Measurements from ENCODE around the gene UTF1.
"Not testable (repeated sequence)": the region's sequence is repeated elsewhere in the genome, so short reads cannot be mapped to it uniquely, and the experiment has no call there.

UTF1 gene

DNA sequence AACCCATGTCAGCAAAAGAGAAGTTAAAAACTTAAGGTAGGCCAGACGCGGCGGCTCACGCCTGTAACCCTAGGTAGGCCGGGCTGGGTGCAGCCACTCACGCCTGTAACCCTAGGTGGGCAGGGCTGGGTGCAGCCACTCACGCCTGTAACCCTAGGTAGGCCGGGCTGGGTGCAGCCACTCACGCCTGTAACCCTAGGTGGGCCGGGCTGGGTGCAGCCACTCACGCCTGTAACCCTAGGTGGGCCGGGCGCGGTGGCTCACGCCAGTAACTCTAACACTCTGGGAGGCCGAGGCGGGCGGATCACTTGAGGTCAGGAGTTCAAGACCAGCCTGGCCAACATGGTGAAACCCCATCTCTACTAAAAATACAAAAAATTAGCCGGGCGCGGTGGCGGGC is 8.3 kb upstream of the UTF1 start:
- not testable (repeated sequence) for DNase-seq; ATAC-seq (replicated peaks); H3K9me3 Mint-ChIP-seq; H3K4me3 Mint-ChIP-seq; H3K27ac Mint-ChIP-seq; H3K36me3 Mint-ChIP-seq
- H3K27me3 Mint-ChIP-seq, result peaks cover 33 to 53% of the 10 kb centered on the region in 2 donors
- H3K4me1 Mint-ChIP-seq, result peaks cover 17 to 19% of the 10 kb centered on the region in 2 donors

DNA sequence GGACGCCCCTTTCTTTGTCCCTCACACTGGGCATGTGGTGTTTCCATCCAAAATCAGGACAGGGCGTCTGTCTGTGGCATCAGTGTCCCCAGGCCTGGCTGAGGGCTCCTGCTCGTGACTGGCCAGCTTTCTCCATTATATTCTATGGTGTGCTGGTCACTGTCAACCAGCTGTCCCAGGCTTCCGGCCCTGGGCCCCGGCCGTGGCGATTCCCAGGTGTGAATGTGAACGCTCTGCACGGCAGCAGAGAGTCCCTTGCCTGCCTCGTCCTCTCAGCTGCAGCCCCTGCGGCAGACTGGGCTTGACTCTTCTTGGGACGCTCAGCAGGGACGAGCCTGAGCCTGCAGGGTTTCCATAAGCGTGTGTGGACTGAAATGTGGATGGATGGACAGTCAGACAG is 5.9 kb upstream of the UTF1 start:
- Mint-ChIP-seq H3K36me3 (peaks cover 0 to 5% of the 10 kb centered on the region in 2 donors), H3K9me3 (no peaks in the 10 kb centered on the region), H3K27ac (no peak overlapping the region), H3K27me3 (peaks cover 46 to 71% of the 10 kb centered on the region in 2 donors), H3K4me1 (peaks cover 20% of the 10 kb centered on the region in 2 donors), H3K4me3 (no peak overlapping the region)
- DNase-seq (no peak), ATAC-seq (replicated peaks) (no peak)

GRCh38 chr10:133224756-133225372 is 5.2 kb upstream of the UTF1 start:
- Mint-ChIP-seq H3K9me3 (no peaks in the 10 kb centered on the region), H3K4me3 (no peak overlapping the region), H3K27me3 (peaks cover 52 to 73% of the 10 kb centered on the region in 2 donors), H3K27ac (no peak overlapping the region), H3K4me1 (peaks cover 23 to 27% of the 10 kb centered on the region in 2 donors), H3K36me3 (peaks cover 3 to 5% of the 10 kb centered on the region in 2 donors)
- no peak for ATAC-seq (replicated peaks)
- DNase-seq, result no peak

GRCh38 chr10:133225707-133226191 is 4.3 kb upstream of the UTF1 start:
- peaks cover 3 to 5% of the 10 kb centered on the region in 2 donors for H3K36me3 Mint-ChIP-seq
- H3K27ac Mint-ChIP-seq, result peak overlapping the region; percentile 47
- ATAC-seq (replicated peaks), result peak; percentile 66 to 67
- H3K9me3 Mint-ChIP-seq, result no peaks in the 10 kb centered on the region
- peaks cover 51 to 74% of the 10 kb centered on the region in 2 donors for H3K27me3 Mint-ChIP-seq
- peaks cover 24 to 27% of the 10 kb centered on the region in 2 donors for H3K4me1 Mint-ChIP-seq
- peak overlapping the region; percentile 51 to 59 for H3K4me3 Mint-ChIP-seq
- DNase-seq, result no peak

DNA sequence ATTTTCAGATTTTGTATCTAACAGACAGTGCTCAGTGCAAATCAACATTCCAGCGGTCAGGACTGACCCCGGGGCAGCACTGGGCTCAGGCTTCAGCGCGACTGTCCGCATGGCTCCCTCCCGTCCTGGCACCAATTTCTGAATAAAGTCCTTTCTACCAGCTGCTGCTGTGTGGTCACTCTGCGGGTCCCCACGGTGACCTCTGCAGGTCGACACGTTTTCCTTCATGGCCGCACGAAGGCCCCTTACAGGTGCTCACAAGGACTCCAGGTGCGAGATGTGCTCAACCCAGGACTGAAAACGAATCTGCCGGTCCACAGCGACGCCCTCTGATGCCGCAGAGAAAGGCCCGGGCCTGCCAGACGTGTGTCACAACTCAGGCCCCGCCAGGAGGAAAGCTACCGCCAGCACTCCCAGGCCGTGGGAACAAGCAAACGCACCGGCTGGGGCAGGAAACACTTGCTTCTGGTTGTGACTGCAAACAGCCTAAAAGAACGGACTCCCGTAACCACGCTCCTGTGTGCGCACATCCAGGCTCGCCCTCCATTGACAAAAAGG is 3.7 kb upstream of the UTF1 start:
- Mint-ChIP-seq H3K27ac (no peak overlapping the region), H3K4me3 (peak overlapping the region in 1 of 2 donors; percentile 59), H3K27me3 (peaks cover 48 to 73% of the 10 kb centered on the region in 2 donors), H3K9me3 (no peaks in the 10 kb centered on the region), H3K4me1 (peaks cover 24 to 30% of the 10 kb centered on the region in 2 donors), H3K36me3 (peaks cover 3% of the 10 kb centered on the region in 2 donors)
- ATAC-seq (replicated peaks) (peak; percentile 48 to 59), DNase-seq (no peak)

- ATAC-seq (replicated peaks) (no peak), DNase-seq (no peak)
- H3K9me3 Mint-ChIP-seq, result no peaks in the 10 kb centered on the region
- H3K27me3 Mint-ChIP-seq, result peaks cover 54 to 77% of the 10 kb centered on the region in 2 donors
- no peak overlapping the region for H3K4me3 Mint-ChIP-seq
- no peak overlapping the region for H3K27ac Mint-ChIP-seq
- H3K4me1 Mint-ChIP-seq, result peaks cover 26 to 36% of the 10 kb centered on the region in 2 donors
- H3K36me3 Mint-ChIP-seq, result peaks cover 3% of the 10 kb centered on the region in 2 donors
Measured at GRCh38 chr10:133227256-133227655, 2.8 kb upstream of the UTF1 start.

DNA sequence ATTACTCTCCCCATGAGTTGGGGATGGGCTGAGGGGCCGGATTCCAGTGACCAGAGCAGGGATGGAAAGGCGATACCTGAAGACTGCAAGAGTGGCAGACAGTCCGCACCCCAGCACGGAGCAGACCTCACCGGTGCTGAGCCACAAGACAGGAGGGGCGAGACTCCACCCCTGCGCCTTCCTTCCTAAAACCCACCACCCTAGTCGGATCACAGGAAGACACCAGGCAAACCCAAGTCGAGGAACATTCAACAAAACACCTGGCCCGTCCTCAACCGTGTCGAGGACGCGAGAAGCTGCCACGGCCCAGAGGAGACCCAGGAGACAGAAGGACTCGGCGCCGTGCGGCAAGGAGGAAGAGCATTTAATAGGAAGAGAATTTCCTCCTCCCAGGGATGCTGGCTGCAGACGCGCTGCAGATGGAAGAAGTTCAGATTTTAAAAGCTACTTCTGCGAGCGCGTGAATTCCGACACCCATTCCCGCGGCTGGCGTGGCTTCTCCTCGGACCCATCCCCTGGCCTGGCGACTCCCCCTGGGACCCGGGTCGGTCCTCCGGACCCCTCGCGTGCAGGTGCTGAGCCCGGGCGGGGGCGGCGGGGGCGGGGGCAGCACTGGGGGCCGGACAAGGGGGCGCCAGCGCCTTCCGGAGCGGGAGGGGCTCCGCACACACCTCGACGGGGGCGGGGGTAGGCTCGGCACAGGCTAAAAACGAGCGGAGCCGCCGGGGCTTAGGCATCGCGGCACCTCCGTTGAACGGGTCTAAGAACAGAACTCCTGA is 563 bp upstream of the UTF1 start:
- H3K27me3 Mint-ChIP-seq, result peaks cover 50 to 83% of the 10 kb centered on the region in 2 donors

DNA sequence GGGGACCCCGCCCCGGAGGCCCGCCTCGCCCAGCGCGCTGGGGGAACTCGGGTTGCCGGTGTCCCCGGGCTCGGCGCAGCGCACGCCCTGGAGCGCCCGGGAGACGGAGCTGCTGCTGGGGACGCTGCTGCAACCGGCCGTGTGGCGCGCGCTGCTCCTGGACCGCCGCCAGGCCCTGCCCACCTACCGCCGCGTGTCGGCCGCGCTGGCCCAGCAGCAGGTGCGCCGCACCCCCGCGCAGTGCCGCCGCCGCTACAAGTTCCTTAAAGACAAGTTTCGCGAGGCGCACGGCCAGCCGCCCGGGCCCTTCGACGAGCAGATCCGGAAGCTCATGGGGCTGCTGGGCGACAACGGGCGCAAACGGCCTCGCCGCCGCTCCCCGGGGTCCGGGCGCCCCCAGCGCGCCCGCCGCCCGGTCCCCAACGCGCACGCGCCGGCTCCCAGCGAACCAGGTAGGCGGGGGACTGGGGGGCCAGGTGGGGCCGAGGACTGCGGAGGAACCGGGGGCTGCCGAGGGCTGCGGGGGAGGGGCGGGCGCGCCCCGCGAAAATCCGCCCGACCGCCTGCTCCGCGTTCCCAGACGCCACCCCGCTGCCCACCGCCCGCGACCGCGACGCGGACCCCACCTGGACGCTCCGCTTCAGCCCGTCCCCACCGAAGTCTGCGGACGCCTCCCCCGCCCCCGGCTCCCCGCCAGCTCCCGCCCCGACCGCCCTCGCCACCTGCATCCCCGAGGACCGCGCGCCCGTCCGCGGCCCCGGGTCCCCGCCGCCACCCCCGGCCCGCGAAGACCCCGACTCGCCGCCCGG is 574 bp downstream of the UTF1 start:
- Mint-ChIP-seq H3K27ac (no peak overlapping the region), H3K4me1 (peaks cover 25 to 38% of the 10 kb centered on the region in 2 donors), H3K4me3 (peak overlapping the region; percentile 73 to 82), H3K36me3 (peaks cover 1 to 3% of the 10 kb centered on the region in 2 donors), H3K27me3 (peaks cover 49 to 81% of the 10 kb centered on the region in 2 donors), H3K9me3 (no peaks in the 10 kb centered on the region)
- DNase-seq (peak; percentile 43), ATAC-seq (replicated peaks) (peak; percentile 51 to 63)

More for the DNA sequence above, 563 bp upstream of the UTF1 start:
- no peak for DNase-seq
- peaks cover 1 to 3% of the 10 kb centered on the region in 2 donors for H3K36me3 Mint-ChIP-seq
- no peak for ATAC-seq (replicated peaks)
- H3K4me1 Mint-ChIP-seq, result peaks cover 26 to 36% of the 10 kb centered on the region in 2 donors
- no peaks in the 10 kb centered on the region for H3K9me3 Mint-ChIP-seq
- peak overlapping the region; percentile 89 for H3K27ac Mint-ChIP-seq
- H3K4me3 Mint-ChIP-seq, result peak overlapping the region; percentile 48 to 82

DNA sequence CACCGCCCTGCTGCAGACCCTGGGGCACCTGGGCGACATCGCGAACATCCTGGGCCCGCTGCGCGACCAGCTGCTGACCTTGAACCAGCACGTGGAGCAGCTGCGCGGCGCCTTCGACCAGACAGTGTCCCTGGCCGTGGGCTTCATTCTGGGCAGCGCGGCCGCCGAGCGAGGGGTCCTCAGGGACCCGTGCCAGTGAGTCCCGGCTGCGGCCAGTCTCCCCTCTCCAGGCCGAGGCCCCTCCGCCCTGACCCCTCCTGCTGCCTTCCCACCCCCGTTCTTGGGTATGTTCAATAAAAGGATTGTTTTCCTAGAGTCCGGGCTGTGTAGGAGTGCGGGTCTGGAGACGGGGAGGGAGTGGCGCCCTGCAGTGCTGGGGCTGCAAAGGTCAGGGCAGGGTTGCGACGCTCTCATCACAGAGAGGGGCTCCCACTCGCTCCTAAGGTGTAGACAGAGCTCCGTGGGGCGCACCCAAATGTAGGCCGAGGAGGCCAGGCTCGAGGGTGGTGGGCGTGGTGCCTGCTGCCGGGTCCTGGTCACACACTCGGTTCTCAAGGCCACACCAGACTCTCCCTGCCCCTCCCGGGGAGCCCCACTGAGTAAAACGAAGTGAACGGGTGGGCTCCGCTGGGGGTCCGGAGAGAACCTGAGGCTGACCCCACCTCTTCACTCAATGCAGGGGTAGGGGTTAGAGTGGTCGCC is 1.4 kb downstream of the UTF1 start:
- peak overlapping the region; percentile 73 for H3K27ac Mint-ChIP-seq
- peaks cover 48 to 78% of the 10 kb centered on the region in 2 donors for H3K27me3 Mint-ChIP-seq
- no peaks in the 10 kb centered on the region for H3K9me3 Mint-ChIP-seq
- DNase-seq (no peak), ATAC-seq (replicated peaks) (no peak)
- peaks cover 1 to 3% of the 10 kb centered on the region in 2 donors for H3K36me3 Mint-ChIP-seq
- peak overlapping the region; percentile 65 to 69 for H3K4me3 Mint-ChIP-seq
- peaks cover 21 to 35% of the 10 kb centered on the region in 2 donors for H3K4me1 Mint-ChIP-seq

DNA sequence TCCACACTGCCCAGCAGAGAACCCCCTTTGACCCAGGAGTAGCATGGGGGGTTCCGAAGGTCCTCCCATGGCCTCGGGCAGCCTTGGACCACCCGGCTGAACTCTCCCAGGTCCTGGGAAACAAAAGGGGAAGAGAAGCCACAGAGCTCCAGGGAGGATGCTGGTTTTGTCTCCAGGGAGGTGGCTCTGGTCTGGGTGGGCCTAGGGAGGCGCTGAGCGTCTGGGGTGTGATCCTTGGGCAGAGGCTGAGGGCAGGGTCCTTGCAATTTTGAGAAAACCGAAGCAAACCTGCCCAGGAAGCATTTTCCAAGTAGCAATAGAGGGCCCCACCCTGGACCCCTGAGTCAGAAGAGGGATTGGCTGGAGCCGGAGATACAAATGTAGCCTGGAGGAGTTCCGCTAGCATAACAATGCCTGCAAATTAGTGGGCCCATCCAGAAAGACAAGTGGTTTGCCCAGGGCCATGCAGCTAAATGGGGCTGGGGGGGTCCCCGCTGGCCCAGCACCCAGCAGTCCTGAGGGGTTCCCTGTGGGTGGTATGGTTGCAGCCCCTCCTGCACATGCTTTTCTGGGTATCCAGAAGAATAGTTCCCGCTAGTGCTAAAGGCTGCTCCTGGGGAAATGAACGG is 2.0 kb downstream of the UTF1 start:
- H3K4me1 Mint-ChIP-seq, result peaks cover 17 to 29% of the 10 kb centered on the region in 2 donors
- H3K9me3 Mint-ChIP-seq, result no peaks in the 10 kb centered on the region
- H3K27me3 Mint-ChIP-seq, result peaks cover 41 to 71% of the 10 kb centered on the region in 2 donors
- H3K27ac Mint-ChIP-seq, result no peak overlapping the region
- H3K36me3 Mint-ChIP-seq, result peaks cover 1 to 3% of the 10 kb centered on the region in 2 donors
- H3K4me3 Mint-ChIP-seq, result no peak overlapping the region
- DNase-seq (no peak), ATAC-seq (replicated peaks) (no peak)

DNA sequence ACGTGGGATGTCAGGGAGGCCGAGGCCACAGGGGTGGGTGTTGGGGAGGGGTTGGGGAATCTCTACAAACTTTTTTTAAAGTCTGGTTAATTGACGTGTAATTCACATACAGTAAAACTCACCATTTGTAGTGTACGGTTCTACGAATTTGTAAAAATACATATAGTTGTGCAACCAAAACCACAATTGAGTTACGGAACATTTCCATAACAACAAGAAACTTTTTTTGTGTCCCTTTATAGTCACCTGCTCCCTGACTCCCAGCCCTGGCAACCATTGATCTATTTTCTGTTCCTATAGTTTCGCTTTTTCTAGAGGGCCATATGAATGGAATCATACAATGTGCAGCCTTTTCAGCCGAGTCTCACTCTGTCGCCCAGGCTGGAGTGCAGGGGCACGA is 4.8 kb downstream of the UTF1 start:
- H3K27ac Mint-ChIP-seq, result peak overlapping the region; percentile 69
- H3K4me3 Mint-ChIP-seq, result peak overlapping the region; percentile 69 to 74

DNA sequence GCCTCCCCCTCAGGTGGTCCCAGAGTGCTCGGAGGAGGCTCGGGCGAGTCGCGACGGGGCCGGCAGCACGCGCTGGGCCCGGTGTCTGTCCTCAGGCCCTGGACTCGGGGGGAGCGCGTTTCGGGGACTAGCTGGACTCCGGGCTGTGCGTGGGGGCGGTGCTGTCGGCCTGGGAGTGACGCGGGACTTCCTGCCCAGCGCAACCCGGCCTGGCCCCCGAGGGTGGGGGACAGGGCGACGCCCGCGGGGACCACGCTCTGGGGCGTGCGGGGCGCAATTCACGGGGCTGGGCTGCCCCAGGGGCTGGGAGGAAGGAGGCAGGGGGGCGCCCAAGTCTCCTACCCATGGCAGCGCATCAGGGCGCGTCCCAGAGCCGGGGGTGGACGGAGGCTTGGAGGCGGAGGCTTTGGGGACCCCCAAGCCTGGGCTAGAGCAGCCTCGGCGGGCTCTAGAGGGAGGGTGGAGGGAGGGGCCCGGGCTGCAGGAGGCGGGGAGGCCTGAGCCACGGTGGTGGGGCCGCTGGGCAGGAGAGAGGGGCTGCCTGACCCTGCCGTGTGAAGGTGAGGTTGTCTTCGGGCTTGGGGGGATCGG is 5.3 kb downstream of the UTF1 start:
- Mint-ChIP-seq H3K36me3 (no peaks in the 10 kb centered on the region), H3K4me1 (peaks cover 17 to 42% of the 10 kb centered on the region in 2 donors), H3K27me3 (peaks cover 37 to 71% of the 10 kb centered on the region in 2 donors), H3K4me3 (peak overlapping the region; percentile 69 to 74), H3K9me3 (no peaks in the 10 kb centered on the region), H3K27ac (peak overlapping the region; percentile 69)
- no peak for DNase-seq
- ATAC-seq (replicated peaks), result no peak

More for the DNA sequence above, 4.8 kb downstream of the UTF1 start:
- ATAC-seq (replicated peaks); H3K36me3 Mint-ChIP-seq; DNase-seq; H3K9me3 Mint-ChIP-seq: not testable (repeated sequence)
- Mint-ChIP-seq H3K27me3 (peaks cover 37 to 72% of the 10 kb centered on the region in 2 donors), H3K4me1 (peaks cover 17 to 38% of the 10 kb centered on the region in 2 donors)
